NCI-H1048 (cell line): ENCODE results near the gene ANO2.

Experiments
- DNase-seq: peaks from one replicate; lab custom pipeline; 2025; lab: John Stamatoyannopoulos, UW

Gene ANO2

GRCh38 chr12:5620896-5621295, 324.2 kb downstream of the ANO2 start:
- no peak for DNase-seq

DNA sequence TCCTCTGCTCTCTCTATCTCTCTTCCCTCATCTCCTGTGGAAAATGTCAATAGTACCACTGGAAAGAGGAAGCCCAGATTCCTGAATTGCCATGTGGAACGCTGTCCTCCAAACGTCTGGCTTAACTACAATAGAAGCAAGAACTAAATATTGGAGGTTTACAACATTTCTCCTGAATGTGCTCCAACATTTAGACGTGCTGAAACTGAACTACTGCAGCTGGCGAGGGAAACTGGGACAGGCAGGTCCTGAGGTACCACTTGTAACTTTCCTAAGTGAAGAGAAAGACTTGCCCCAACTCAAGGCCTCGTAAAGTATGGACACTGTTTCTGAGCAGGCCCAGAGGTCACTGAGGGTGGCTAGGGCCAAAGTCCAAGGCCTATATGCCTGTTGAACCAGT, 325.4 kb downstream of the ANO2 start:
- no peak for DNase-seq

- DNase-seq, result no peak
These were observed 328.2 kb downstream of the ANO2 start for GRCh38 chr12:5616854-5617253.

DNA sequence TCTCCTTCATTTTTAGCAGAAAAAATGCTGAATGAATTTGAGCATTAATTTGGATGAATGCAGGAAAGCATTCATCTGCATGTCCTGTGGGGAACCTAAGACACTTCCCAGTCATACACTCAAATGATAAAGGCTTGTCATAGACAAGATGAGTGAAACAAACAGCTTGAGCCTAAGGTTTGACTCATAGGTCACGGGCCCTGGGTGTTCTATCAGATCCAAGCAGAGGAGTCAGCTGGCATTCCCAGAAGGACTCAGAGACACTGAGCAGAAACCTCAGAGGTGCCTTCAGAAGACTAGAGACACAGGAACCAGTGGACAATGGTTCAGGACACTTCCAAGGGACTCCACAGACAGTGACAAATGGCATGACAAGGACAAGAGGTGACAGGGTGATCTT, 329.3 kb downstream of the ANO2 start:
- DNase-seq, result no peak

- no peak for DNase-seq
These were observed 330.8 kb downstream of the ANO2 start for GRCh38 chr12:5614256-5614655.

- DNase-seq, result no peak
These were observed 332.3 kb downstream of the ANO2 start for GRCh38 chr12:5612556-5613410.

DNA sequence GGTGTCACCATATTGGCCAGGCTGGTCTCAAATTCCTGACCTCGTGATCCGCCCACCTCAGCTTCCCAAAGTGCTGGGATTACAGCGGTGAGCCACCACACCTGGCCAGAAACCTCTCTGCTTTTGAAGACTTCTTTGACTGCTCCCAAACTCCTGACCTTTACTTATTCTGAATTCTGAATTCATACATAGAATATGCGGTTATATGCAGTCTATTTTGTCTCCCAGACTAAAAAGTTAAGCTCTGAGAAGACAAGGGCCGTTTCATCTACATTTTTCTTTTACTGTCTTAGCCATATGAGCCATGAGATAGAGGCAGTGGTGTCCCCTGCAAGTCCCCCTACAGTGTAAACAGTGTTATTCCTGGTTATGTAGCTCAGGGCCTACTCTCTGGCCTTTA, 333.9 kb downstream of the ANO2 start:
- DNase-seq, result no peak

GRCh38 chr12:5599378-5599777, 345.7 kb downstream of the ANO2 start:
- DNase-seq, result no peak

GRCh38 chr12:5593998-5594397, 351.1 kb downstream of the ANO2 start:
- no peak for DNase-seq

DNA sequence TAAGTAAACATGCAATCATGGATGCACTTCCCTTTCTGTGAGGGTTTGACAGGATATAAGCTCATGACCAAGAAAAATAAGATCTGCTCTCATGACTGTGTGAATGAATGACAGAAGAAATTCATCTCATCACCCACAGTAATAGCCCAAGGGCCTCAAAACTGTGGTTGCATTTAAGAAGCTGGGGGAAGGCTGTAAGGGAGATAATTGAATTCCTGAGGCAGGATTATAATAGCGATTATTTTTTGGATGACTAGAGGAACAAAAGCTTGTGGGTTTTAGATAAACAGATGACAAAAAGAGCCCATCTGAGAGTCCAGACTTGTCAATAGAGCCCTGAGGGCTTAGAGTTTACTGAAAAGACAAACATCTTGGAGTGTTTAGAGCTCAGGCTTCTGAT, 352.0 kb downstream of the ANO2 start:
- no peak for DNase-seq

DNA sequence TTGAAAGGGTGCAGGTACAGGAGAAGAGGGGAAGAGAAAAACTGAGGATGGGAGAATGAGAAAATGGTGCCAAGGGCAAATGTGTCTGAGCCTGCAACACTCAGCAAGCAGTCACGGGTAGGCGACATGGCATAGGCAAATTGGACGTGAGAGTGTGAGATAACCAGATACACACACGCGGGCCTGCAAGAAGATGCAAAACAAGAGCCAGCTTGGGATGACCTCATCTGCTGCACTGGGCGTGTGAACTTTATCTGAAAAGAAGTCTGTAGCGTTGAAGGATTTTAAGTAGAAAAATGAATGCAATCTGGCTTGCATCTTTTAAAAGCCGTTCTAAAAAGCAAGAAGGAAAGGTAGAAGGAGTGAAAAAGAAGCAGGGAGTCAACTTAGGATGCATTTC, 352.7 kb downstream of the ANO2 start:
- DNase-seq, result no peak

- no peak for DNase-seq
These were observed 354.7 kb downstream of the ANO2 start for GRCh38 chr12:5590316-5590715.

GRCh38 chr12:5589054-5589453, 356.0 kb downstream of the ANO2 start:
- no peak for DNase-seq

DNA sequence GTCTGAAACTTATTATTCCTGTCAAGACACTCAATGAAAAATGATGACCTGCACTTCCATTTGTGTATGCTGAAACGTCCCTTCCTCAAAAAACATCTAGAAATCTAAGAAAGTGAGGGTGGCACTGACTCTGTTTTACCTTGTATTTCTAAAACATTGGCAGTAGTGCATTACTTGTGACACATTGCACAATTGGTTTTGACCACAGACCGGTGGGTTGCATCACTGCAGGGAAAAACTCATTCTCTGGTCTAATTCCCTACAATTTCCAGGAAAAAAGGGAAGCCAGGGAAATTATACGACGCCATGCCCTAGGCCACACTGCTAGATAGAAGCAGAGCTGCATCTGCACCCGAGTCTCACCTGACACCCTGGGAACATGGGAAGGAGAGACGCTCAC, 356.5 kb downstream of the ANO2 start:
- DNase-seq, result no peak

GRCh38 chr12:5588176-5588575, 356.9 kb downstream of the ANO2 start:
- no peak for DNase-seq

- DNase-seq, result no peak
These were observed 357.3 kb downstream of the ANO2 start for GRCh38 chr12:5587711-5588121.

- no peak for DNase-seq
These were observed 358.9 kb downstream of the ANO2 start for GRCh38 chr12:5586201-5586600.

DNA sequence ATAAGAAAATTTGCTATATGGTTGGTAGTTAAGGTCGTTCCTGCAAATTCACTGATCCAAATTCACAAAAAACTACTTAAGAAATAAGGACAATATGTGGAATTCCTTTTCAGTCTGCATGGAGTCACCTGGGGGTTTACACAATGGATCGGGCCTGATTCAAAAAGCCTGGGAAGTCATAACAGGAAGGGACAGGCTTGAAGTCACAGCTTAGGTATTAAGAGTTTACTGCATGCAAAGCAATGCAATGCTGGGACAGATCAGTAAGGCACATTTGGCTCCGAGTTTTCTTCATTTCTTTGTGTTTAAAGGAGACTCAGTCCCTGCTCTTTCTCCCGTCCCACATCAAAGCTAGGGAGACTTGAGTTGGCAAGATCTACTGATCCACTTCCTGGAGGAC, 359.9 kb downstream of the ANO2 start:
- no peak for DNase-seq

DNA sequence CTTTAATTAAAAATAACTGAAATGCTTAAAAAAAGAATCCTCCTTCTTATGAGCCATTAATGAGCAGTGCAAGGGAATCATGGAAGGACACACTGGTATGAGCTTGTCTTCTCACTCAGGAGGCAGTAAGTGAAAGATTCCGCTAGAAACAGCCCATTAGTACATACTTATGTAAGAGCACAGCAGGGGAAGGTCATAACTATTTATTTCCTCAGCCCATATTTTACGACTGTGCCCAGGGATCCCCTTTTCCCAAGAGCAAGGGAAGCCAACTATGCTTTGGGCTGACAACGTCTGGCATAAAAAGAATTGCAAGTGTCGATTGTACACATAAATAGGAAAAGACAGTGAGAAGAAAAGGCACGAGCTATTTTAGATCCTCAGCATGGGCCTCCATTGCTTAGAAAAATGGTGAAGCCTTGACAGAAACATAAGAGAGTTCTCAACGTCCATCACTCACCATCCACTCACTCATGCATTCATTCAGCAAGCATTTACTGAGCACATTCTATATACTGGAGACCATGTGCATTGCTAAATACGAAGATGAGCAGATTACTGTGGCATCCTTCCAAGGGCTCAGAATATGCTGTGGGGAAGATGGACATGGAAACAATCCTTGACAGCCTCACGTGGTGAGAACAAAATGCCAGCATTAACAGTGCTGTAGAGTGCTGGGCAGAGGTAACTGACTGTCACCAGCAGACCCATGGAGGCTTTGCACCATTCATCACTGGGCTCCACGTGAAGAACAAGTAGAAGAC, 360.5 kb downstream of the ANO2 start:
- no peak for DNase-seq

DNA sequence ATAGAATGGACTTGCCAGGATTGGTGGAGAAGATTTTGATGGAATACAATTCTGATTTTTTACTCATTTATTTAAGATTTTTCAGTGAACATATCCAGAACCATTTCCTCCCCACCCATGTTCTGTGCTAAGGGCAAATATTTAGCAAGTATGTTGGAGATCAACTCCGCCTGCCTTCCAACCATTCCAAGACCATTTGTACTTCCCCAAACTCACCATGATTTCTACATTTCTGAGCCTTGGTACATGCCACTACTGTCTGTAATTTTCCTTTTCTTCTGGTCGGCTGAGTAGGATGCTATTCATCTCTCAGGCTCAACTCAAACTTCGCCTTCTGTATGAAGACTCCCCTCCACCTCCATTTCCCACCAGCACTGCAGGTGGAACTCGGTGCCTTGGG, 362.5 kb downstream of the ANO2 start:
- DNase-seq, result no peak

- DNase-seq, result no peak
These were observed 363.0 kb downstream of the ANO2 start for GRCh38 chr12:5582018-5582417.

- DNase-seq, result no peak
These were observed 363.4 kb downstream of the ANO2 start for GRCh38 chr12:5581616-5582015.

GRCh38 chr12:5581019-5581418, 364.0 kb downstream of the ANO2 start:
- DNase-seq, result no peak
